GM20000 (cell line): ENCODE results near the gene ZWILCH.
A peak's percentile ranks its signal among the peaks of the same experiment; 100 is the strongest.

Experiments
- DNase-seq: peaks from one replicate; pipeline ENCODE4 v3.0.0; 2012; ENCODE audit warnings: low spot score
- TF ChIP-seq, protein P1 (sequence below): IDR thresholded peaks from 2 replicates; pipeline ENCODE4 v1.5.1; 2012; ENCODE audit warnings: mild to moderate bottlenecking, control low read depth; ENCODE audit errors: extremely low read depth, missing control alignments

ZWILCH gene

GRCh38 chr15:66472176-66472999 lies 32.7 kb upstream of the ZWILCH start:
- peak; percentile 82 for DNase-seq
- TF ChIP-seq, protein P1, sequence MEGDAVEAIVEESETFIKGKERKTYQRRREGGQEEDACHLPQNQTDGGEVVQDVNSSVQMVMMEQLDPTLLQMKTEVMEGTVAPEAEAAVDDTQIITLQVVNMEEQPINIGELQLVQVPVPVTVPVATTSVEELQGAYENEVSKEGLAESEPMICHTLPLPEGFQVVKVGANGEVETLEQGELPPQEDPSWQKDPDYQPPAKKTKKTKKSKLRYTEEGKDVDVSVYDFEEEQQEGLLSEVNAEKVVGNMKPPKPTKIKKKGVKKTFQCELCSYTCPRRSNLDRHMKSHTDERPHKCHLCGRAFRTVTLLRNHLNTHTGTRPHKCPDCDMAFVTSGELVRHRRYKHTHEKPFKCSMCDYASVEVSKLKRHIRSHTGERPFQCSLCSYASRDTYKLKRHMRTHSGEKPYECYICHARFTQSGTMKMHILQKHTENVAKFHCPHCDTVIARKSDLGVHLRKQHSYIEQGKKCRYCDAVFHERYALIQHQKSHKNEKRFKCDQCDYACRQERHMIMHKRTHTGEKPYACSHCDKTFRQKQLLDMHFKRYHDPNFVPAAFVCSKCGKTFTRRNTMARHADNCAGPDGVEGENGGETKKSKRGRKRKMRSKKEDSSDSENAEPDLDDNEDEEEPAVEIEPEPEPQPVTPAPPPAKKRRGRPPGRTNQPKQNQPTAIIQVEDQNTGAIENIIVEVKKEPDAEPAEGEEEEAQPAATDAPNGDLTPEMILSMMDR, result no peak

DNA sequence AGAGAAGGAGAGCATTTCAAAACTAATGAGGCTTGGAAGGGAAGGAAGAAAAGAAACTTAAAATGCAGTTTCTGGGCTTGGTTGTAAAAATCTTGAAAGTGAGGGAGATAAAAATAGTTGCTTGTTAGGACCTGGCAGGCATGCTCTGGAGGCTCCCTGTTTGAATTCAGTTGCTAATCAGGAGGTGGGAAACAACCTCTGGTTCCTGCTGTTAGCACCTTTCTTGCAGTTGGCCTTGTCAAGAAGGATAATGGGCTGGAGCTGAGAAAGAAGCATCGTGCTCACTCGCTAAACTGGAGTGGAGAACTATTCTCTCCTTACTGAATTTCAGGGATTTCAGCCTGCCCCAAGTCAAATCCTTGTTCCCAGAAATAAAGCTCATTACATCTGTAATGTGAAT lies 31.0 kb upstream of the ZWILCH start:
- TF ChIP-seq, protein P1, result no peak

GRCh38 chr15:66474963-66475362 lies 30.2 kb upstream of the ZWILCH start:
- TF ChIP-seq, protein P1, result no peak
- DNase-seq, result no peak

More for the DNA sequence above, 31.0 kb upstream of the ZWILCH start:
- no peak for DNase-seq

DNA sequence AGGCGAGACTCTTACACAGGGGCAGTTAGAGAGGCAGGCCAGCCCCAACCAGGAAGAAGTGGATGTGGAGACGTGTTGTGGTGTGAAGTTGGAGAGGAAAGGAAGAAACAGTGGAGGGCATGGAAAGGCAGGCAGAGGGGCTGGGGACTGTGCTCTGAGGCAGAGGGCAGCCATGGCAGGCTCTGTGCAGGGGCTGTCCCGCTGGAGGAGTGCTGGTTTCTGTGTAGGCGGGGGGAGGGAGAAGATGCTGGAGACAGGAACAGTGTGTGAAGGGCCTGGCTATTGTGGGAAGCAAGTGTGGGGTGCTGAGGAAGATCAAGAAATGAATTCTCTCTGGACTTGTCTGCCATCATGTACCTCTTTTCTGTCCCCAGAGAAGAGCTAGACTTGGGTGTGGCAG lies 28.6 kb upstream of the ZWILCH start:
- TF ChIP-seq, protein P1, result no peak
- DNase-seq, result no peak

DNA sequence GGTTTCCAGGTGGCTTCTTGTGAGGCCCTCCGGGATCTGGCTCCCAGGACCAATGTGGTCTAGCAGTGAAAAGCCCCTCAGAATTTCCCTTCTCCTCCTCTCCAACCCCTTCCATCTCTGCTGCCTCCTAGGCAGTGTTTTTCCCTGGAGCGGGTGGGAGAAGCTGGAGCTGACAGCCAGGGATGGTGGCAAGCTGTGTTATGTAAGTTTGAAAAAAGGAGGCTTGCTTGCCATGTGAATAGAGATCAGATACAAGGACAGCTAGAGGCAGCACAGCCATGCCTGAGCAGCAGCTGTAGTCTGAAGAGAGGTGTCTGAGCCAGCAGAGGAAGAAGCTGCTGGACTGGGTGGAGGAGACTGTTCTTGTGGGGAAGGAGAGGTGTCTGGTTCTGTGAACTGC lies 28.1 kb upstream of the ZWILCH start:
- no peak for DNase-seq
- TF ChIP-seq, protein P1, result no peak

GRCh38 chr15:66480267-66480666 lies 24.9 kb upstream of the ZWILCH start:
- no peak for DNase-seq

More at GRCh38 chr15:66480267-66480666, 24.9 kb upstream of the ZWILCH start:
- TF ChIP-seq, protein P1, result no peak
